SK-N-SH (cell line): ENCODE measurements around the gene ALOX5AP.

Source experiments
- EP300 ChIP-seq, 2 experiments: IDR thresholded peaks; 2 replicates each; pipeline versions ENCODE4 v1.4.0 to v1.6.1; 2012; ENCODE audit warnings: borderline replicate concordance in 1 of 2, low read depth in 1 of 2, low read length in 1 of 2
- FOSL2 ChIP-seq: IDR thresholded peaks from 2 replicates; pipeline ENCODE4 v1.4.0; 2012; ENCODE audit warnings: low read depth, mild to moderate bottlenecking, moderate library complexity, borderline replicate concordance
- FOXJ3 ChIP-seq: sonication (generic); formaldehyde crosslinking; IDR thresholded peaks from 2 replicates; pipeline ENCODE4 v1.5.1; 2020; ENCODE audit warnings: mild to moderate bottlenecking, missing genetic modification reagents
- FOXM1 ChIP-seq: IDR thresholded peaks from 2 replicates; pipeline ENCODE4 v1.4.0; 2012; ENCODE audit warnings: low read depth, mild to moderate bottlenecking
- JUND ChIP-seq: IDR thresholded peaks from 2 replicates; pipeline ENCODE4 v1.4.0; 2012
- NFIC ChIP-seq: IDR thresholded peaks from 2 replicates; pipeline ENCODE4 v1.4.0; 2012; ENCODE audit warnings: borderline replicate concordance
- NRF1 ChIP-seq: IDR thresholded peaks from 2 replicates; pipeline ENCODE4 v1.6.1; 2012; ENCODE audit warnings: low read depth, mild to moderate bottlenecking, low read length
- POLR2AphosphoS5 ChIP-seq: IDR thresholded peaks from 2 replicates; pipeline ENCODE4 v1.6.1; 2012; ENCODE audit warnings: low read depth, low read length
- RAD21 ChIP-seq: IDR thresholded peaks from 2 replicates; pipeline ENCODE4 v1.6.1; 2012; ENCODE audit warnings: mild to moderate bottlenecking, low read length
- TAF1 ChIP-seq: IDR thresholded peaks from 2 replicates; pipeline ENCODE4 v1.6.1; 2012; ENCODE audit warnings: low read depth, mild to moderate bottlenecking, low read length, moderate library complexity, borderline replicate concordance
- TF ChIP-seq, protein P1 (sequence below): fragments of 200-600 bp; sonication (generic); IDR thresholded peaks from 2 replicates; pipeline ENCODE4 v1.6.1; 2017; ENCODE audit warnings: antibody characterized with exemption, mild to moderate bottlenecking, moderate library complexity
- TF ChIP-seq, protein P2 (sequence below): IDR thresholded peaks from 2 replicates; pipeline ENCODE4 v1.4.0; 2012; ENCODE audit warnings: low read depth
- TF ChIP-seq, protein P3 (sequence below): fragments of 150-350 bp; IDR thresholded peaks from 2 replicates; pipeline ENCODE4 v1.6.1; 2017; ENCODE audit warnings: antibody characterized with exemption, low read length, low read depth, borderline replicate concordance

DNA sequence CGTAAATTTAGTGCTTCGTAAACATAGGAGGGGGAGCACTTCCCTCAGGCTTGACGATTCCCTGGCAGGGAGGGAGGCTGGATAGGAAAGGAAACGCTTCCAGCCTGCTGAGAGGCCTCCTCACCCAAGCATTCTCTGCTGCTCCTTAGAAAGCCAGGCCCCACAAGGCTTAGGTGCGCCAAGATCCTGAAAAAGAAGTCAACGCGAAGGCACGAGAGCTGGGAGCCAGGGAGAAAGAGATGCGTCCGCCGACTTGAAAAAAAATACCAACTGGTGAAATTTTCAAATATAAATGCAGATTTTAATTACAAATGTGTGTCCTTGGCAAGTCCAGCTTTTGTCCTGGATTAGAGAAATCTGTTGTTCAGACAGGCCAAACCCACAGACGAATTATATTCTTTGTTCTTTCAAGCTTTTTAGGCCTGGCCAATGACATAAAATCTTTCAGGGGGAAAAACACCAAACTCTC is 64.0 kb downstream of the ALOX5AP start:
- TF ChIP-seq, protein P1, sequence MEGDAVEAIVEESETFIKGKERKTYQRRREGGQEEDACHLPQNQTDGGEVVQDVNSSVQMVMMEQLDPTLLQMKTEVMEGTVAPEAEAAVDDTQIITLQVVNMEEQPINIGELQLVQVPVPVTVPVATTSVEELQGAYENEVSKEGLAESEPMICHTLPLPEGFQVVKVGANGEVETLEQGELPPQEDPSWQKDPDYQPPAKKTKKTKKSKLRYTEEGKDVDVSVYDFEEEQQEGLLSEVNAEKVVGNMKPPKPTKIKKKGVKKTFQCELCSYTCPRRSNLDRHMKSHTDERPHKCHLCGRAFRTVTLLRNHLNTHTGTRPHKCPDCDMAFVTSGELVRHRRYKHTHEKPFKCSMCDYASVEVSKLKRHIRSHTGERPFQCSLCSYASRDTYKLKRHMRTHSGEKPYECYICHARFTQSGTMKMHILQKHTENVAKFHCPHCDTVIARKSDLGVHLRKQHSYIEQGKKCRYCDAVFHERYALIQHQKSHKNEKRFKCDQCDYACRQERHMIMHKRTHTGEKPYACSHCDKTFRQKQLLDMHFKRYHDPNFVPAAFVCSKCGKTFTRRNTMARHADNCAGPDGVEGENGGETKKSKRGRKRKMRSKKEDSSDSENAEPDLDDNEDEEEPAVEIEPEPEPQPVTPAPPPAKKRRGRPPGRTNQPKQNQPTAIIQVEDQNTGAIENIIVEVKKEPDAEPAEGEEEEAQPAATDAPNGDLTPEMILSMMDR: no peak
- TF ChIP-seq RAD21 (no peak), JUND (no peak), FOXJ3 (no peak), FOXM1 (no peak), FOSL2 (no peak), EP300 (IDR thresholded peaks at IDR 0.05; ENCODE audit: borderline replicate concordance in 1 of 2, low read depth in 1 of 2, low read length in 1 of 2) (no peak), NRF1 (no peak), POLR2AphosphoS5 (no peak), NFIC (no peak), TAF1 (no peak)
- TF ChIP-seq, protein P2, sequence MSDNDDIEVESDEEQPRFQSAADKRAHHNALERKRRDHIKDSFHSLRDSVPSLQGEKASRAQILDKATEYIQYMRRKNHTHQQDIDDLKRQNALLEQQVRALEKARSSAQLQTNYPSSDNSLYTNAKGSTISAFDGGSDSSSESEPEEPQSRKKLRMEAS: no peak
- TF ChIP-seq, protein P3, sequence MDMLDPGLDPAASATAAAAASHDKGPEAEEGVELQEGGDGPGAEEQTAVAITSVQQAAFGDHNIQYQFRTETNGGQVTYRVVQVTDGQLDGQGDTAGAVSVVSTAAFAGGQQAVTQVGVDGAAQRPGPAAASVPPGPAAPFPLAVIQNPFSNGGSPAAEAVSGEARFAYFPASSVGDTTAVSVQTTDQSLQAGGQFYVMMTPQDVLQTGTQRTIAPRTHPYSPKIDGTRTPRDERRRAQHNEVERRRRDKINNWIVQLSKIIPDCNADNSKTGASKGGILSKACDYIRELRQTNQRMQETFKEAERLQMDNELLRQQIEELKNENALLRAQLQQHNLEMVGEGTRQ: no peak
